Parathyroid adenoma (tissue), 2 donors: ENCODE results near the gene MTFMT.

Experiments
- H2AFZ ChIP-seq: fragments of 300-600 bp; sonication (generic); one replicate; pipeline ENCODE4 v1.7.0; 2017; ENCODE audit warnings: antibody characterized with exemption, mild to moderate bottlenecking
- H3K27ac ChIP-seq: fragments of 300-600 bp; sonication (generic); one replicate; pipeline ENCODE4 v1.7.0; 2017
- H3K27me3 ChIP-seq: fragments of 300-600 bp; sonication (generic); one replicate; pipeline ENCODE4 v1.7.0; 2017; ENCODE audit warnings: low read length; ENCODE audit not compliant: control insufficient read depth, insufficient read depth
- H3K36me3 ChIP-seq: fragments of 300-600 bp; sonication (generic); one replicate; pipeline ENCODE4 v1.7.0; 2017; ENCODE audit warnings: low read length; ENCODE audit not compliant: control insufficient read depth, insufficient read depth
- H3K4me1 ChIP-seq: fragments of 300-600 bp; sonication (generic); one replicate; pipeline ENCODE4 v1.7.0; 2017; ENCODE audit warnings: control low read depth
- H3K4me2 ChIP-seq: fragments of 300-600 bp; sonication (generic); one replicate; pipeline ENCODE4 v1.7.0; 2017; ENCODE audit warnings: low read length
- H3K4me3 ChIP-seq: fragments of 300-600 bp; sonication (generic); one replicate; pipeline ENCODE4 v1.7.0; 2017; ENCODE audit warnings: low read depth, low read length
- H3K79me2 ChIP-seq: fragments of 300-600 bp; sonication (generic); one replicate; pipeline ENCODE4 v1.7.0; 2017; ENCODE audit warnings: control low read depth
- H3K9ac ChIP-seq: fragments of 300-600 bp; sonication (generic); one replicate; pipeline ENCODE4 v1.7.0; 2017; ENCODE audit warnings: mild to moderate bottlenecking
- H3K9me3 ChIP-seq: fragments of 300-600 bp; sonication (generic); one replicate; pipeline ENCODE4 v1.7.0; 2017; ENCODE audit warnings: low read length; ENCODE audit not compliant: control insufficient read depth
- TF ChIP-seq, protein P1 (sequence below): fragments of 300-600 bp; sonication (generic); IDR thresholded peaks from one replicate; pipeline ENCODE4 v1.7.0; 2017; ENCODE audit warnings: antibody characterized with exemption, mild to moderate bottlenecking
- donor health status: primary hyperparathyroidism.

Gene MTFMT

GRCh38 chr15:65072617-65073016 is 43.2 kb upstream of the MTFMT start:
- TF ChIP-seq, protein P1, sequence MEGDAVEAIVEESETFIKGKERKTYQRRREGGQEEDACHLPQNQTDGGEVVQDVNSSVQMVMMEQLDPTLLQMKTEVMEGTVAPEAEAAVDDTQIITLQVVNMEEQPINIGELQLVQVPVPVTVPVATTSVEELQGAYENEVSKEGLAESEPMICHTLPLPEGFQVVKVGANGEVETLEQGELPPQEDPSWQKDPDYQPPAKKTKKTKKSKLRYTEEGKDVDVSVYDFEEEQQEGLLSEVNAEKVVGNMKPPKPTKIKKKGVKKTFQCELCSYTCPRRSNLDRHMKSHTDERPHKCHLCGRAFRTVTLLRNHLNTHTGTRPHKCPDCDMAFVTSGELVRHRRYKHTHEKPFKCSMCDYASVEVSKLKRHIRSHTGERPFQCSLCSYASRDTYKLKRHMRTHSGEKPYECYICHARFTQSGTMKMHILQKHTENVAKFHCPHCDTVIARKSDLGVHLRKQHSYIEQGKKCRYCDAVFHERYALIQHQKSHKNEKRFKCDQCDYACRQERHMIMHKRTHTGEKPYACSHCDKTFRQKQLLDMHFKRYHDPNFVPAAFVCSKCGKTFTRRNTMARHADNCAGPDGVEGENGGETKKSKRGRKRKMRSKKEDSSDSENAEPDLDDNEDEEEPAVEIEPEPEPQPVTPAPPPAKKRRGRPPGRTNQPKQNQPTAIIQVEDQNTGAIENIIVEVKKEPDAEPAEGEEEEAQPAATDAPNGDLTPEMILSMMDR: no peak
- H3K27ac ChIP-seq: no peak overlapping the region
- H3K4me1 ChIP-seq: no peaks in the 10 kb centered on the region
- H3K4me3 ChIP-seq: no peak overlapping the region
- H3K4me2 ChIP-seq: no peak overlapping the region
- no peaks in the 10 kb centered on the region for H3K9me3 ChIP-seq
- H3K79me2 ChIP-seq: no peaks in the 10 kb centered on the region
- no peak overlapping the region for H3K9ac ChIP-seq
- no peak overlapping the region for H2AFZ ChIP-seq
- no peaks in the 10 kb centered on the region for H3K27me3 ChIP-seq
- no peaks in the 10 kb centered on the region for H3K36me3 ChIP-seq

- Histone ChIP-seq H2AFZ (no peak overlapping the region), H3K4me3 (no peak overlapping the region), H3K36me3 (no peaks in the 10 kb centered on the region), H3K4me2 (no peak overlapping the region), H3K79me2 (no peaks in the 10 kb centered on the region), H3K27me3 (no peaks in the 10 kb centered on the region), H3K9ac (no peak overlapping the region), H3K4me1 (no peaks in the 10 kb centered on the region), H3K27ac (no peak overlapping the region), H3K9me3 (no peaks in the 10 kb centered on the region)
- TF ChIP-seq, protein P1: no peak
Measured at GRCh38 chr15:65072027-65072426, 42.6 kb upstream of the MTFMT start.

DNA sequence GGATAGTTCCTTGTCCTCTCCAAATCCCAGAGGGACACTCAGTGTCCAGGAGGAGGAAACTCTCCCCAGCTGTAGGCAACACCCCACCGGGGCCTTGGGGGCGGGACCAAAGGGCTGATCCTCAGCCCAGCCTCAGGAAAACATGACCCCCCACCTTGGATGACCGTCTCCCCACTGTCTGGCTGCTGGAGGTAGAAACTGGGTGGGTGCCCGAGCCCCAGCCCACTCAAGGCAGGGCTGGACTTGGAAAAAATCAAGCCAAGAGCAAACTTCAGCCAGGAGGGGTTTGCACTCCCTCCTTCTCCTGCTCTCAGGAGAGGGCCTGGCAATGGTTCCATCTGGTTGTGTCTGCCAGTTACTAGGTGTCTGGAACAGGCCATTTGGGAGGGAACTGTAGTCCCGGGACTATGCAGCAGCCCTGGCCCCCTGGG is 42.0 kb upstream of the MTFMT start:
- no peak overlapping the region for H3K4me3 ChIP-seq
- H3K9me3 ChIP-seq: no peaks in the 10 kb centered on the region
- no peak overlapping the region for H3K9ac ChIP-seq
- H3K27ac ChIP-seq: no peak overlapping the region
- H3K4me2 ChIP-seq: no peak overlapping the region
- no peaks in the 10 kb centered on the region for H3K79me2 ChIP-seq
- no peaks in the 10 kb centered on the region for H3K27me3 ChIP-seq
- no peaks in the 10 kb centered on the region for H3K4me1 ChIP-seq
- TF ChIP-seq, protein P1: no peak
- H2AFZ ChIP-seq: no peak overlapping the region
- H3K36me3 ChIP-seq: no peaks in the 10 kb centered on the region

DNA sequence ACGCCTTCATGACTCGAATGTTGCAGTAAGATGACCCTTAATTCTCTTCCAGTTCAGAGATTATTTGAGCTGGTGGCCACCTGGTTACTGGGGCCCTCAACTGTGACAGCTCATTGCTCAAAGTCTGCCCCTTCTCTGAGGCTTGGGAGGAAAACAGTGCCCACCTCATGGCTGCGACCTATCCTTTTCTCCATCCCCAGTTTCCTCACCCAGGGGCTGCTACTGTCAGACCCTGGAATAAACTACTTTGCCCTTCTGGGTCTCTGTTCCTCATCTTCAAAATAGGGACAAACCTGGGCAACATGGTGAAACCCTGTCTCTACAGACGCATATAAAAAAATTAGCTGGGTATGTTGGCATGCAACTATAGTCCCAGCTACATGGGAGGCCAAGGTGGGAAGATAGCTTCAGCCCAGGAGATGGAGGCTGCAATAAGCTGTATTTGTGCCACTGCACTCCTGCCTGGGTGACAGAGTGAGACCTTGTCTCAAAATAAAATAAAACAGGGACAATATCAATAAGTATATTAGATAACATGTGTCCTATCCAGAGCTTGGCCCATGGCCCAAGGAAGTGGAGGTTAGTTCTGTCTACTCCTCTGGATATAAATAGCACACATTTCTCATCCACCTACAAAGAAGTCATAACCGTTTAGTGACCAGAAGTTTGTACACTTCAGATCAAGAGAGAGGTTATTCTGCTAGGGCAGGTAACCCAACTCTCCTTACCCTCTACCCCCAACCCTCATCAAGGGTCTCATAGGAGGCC is 40.5 kb upstream of the MTFMT start:
- Histone ChIP-seq H3K79me2 (no peaks in the 10 kb centered on the region), H3K27ac (no peak overlapping the region), H3K9me3 (no peaks in the 10 kb centered on the region), H3K9ac (no peak overlapping the region), H3K4me3 (no peak overlapping the region), H3K4me1 (no peaks in the 10 kb centered on the region), H2AFZ (no peak overlapping the region), H3K36me3 (no peaks in the 10 kb centered on the region), H3K4me2 (no peak overlapping the region), H3K27me3 (no peaks in the 10 kb centered on the region)
- TF ChIP-seq, protein P1: no peak

DNA sequence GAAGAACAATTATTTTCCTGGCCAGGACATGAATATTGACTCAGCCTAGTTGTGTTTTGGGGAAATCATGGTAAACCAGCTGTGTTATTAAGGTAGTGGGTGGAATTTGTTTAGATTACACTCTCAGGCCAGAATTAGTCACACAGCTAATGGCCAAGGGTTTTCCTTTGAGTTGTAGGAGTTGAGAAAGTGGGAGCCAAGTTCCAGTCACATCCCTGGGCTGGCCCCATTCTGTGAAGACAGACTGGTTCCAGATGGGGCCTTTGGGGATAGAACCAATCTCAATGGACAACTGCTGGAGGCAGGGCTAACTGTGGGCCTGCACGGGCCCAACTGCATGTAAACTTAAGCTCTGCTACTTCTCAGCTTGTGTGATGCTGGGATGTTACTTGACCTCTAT is 39.7 kb upstream of the MTFMT start:
- no peaks in the 10 kb centered on the region for H3K27me3 ChIP-seq
- no peak overlapping the region for H2AFZ ChIP-seq
- H3K79me2 ChIP-seq: no peaks in the 10 kb centered on the region
- no peak overlapping the region for H3K27ac ChIP-seq
- no peaks in the 10 kb centered on the region for H3K4me1 ChIP-seq
- H3K36me3 ChIP-seq: no peaks in the 10 kb centered on the region
- H3K4me3 ChIP-seq: no peak overlapping the region
- no peaks in the 10 kb centered on the region for H3K9me3 ChIP-seq
- H3K9ac ChIP-seq: no peak overlapping the region
- no peak overlapping the region for H3K4me2 ChIP-seq
- TF ChIP-seq, protein P1: no peak
